ENCODE measurements around the gene DNPEP.
"Not testable (repeated sequence)": the region's sequence is repeated elsewhere in the genome, so short reads cannot be mapped to it uniquely, and the experiment has no call there.

The DNPEP gene

GRCh38 chr2:219419331-219420197 lies 31.9 kb upstream of the DNPEP start:
- no peak for DNase-seq (ENCODE audit: low read depth in 2 of 2)

DNA sequence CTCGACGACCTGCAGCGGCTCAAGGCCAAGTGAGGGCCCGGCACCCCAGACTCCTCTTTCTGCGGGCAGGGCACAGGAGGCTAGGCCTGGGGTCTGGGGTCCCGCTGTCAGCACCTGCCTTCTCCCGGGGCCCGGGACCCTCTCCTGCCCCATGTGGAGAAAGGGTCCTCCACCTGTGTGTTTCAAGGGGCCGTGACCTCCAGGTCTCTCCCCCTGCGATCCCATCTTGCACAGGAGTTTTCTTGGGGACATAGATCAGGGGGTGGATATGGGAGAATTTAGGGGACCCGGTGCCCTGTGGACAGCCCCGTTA lies 31.3 kb upstream of the DNPEP start:
- DNase-seq (ENCODE audit: low read depth in 2 of 2) = no peak

GRCh38 chr2:219418155-219419011 lies 30.7 kb upstream of the DNPEP start, which contains the start of gene DES:
DES (plus strand) TSS chr2:219418377; CDS start chr2:219418463, 86 bp downstream.
- DNase-seq (ENCODE audit: low read depth in 2 of 2) = no peak

DNA sequence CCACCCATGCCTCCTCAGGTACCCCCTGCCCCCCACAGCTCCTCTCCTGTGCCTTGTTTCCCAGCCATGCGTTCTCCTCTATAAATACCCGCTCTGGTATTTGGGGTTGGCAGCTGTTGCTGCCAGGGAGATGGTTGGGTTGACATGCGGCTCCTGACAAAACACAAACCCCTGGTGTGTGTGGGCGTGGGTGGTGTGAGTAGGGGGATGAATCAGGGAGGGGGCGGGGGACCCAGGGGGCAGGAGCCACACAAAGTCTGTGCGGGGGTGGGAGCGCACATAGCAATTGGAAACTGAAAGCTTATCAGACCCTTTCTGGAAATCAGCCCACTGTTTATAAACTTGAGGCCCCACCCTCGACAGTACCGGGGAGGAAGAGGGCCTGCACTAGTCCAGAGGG lies 29.7 kb upstream of the DNPEP start:
- peak in 1 of 2 donors; percentile 43 for DNase-seq (ENCODE audit: low read depth in 2 of 2)

DNA sequence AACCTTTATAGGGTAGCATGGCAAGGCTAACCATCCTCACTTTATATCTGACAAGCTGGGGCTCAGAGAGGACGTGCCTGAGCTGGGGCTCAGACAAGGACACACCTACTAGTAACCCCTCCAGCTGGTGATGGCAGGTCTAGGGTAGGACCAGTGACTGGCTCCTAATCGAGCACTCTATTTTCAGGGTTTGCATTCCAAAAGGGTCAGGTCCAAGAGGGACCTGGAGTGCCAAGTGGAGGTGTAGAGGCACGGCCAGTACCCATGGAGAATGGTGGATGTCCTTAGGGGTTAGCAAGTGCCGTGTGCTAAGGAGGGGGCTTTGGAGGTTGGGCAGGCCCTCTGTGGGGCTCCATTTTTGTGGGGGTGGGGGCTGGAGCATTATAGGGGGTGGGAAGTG lies 29.2 kb upstream of the DNPEP start:
- DNase-seq (ENCODE audit: low read depth in 2 of 2) = no peak

DNA sequence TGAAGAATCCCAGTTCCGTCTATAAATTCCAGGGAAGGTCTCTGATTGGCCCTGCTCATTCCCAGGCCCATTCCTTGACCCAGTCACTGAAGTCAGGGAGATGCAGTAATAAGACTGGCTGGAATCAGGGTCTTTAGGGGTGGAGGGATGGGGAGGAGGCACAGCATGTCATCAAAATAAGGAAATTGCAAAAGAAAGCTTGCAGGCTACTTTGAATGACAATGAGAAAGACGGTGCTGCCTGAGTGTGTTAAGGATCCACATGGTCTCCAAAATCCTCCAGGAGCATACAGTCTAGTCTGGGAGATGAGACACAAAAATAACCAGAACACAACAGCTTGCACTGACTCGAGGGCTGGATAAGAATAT lies 28.5 kb upstream of the DNPEP start:
- DNase-seq (ENCODE audit: low read depth in 2 of 2) = no peak

GRCh38 chr2:219415580-219416234 lies 28.0 kb upstream of the DNPEP start:
- no peak for DNase-seq (ENCODE audit: low read depth in 2 of 2)

- DNase-seq (ENCODE audit: low read depth in 2 of 2) = no peak
These were observed 27.1 kb upstream of the DNPEP start for GRCh38 chr2:219414857-219415256.

DNA sequence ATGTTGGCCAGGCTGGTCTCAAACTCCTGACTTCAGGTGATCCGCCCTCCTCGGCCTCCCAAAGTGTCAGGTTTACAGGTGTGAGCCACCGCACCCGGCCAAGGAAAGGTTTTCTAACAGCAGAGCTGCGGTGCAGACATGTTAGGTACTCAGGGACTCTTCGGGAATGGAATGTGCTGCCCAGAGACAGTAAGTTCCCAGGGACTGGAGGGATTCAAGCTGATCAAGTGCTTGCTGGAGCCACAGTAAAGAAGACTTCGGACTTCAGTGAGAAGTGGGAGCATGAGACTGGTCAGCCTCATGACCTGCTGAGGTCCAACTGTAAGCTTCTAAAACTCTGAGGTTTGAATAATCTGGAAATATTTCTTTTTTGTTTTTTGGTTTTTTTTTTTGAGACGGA lies 22.7 kb upstream of the DNPEP start:
- no peak for DNase-seq (ENCODE audit: low read depth in 2 of 2)

DNA sequence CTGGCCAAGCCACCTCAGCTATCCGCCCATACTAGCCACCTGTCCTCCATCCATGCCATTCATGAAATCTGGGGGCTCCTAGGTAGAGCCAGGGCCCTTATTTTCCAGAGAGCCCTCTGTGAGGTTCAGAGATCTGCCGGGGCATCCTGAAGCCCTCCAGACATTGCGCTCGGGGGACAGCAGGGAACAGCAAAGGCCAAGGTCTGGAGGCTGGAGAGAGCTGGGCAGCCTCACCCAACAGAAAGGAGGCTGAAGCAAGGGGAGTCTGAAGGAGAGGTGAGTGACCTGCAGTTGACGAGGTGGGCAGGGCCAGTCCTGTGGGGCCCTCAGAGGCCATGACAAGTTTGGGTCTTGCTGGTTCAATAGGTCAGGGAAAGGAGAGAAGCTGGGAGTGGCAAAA lies 21.9 kb upstream of the DNPEP start:
- no peak for DNase-seq (ENCODE audit: low read depth in 2 of 2)

- no peak for DNase-seq (ENCODE audit: low read depth in 2 of 2)
These were observed 20.9 kb upstream of the DNPEP start for GRCh38 chr2:219408631-219409030.

DNA sequence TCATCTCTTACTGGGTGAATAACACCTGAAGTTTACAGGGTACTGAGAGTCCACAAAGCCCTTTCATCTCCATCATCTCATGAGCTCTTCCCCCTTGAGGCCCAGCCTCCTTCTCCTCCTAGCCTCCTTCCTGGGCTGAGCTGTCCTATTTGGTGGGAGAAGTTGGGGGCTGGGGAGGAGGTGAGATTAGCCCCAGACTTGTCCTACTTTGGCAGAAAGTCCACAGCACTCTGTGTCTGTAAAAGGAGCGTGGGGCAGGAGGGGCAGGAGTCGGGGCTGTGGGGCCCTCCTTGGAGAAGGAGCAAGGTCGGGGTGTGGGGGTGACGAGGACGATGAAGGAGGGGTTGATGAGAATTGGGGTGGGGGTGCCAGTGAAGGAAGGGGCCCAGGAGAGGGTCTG lies 20.5 kb upstream of the DNPEP start:
- DNase-seq (ENCODE audit: low read depth in 2 of 2) = no peak

GRCh38 chr2:219407343-219407742 lies 19.6 kb upstream of the DNPEP start:
- not testable (repeated sequence) for DNase-seq (ENCODE audit: low read depth in 2 of 2)

- DNase-seq (ENCODE audit: low read depth in 2 of 2) = no peak
These were observed 19.1 kb upstream of the DNPEP start for GRCh38 chr2:219406861-219407230.

DNA sequence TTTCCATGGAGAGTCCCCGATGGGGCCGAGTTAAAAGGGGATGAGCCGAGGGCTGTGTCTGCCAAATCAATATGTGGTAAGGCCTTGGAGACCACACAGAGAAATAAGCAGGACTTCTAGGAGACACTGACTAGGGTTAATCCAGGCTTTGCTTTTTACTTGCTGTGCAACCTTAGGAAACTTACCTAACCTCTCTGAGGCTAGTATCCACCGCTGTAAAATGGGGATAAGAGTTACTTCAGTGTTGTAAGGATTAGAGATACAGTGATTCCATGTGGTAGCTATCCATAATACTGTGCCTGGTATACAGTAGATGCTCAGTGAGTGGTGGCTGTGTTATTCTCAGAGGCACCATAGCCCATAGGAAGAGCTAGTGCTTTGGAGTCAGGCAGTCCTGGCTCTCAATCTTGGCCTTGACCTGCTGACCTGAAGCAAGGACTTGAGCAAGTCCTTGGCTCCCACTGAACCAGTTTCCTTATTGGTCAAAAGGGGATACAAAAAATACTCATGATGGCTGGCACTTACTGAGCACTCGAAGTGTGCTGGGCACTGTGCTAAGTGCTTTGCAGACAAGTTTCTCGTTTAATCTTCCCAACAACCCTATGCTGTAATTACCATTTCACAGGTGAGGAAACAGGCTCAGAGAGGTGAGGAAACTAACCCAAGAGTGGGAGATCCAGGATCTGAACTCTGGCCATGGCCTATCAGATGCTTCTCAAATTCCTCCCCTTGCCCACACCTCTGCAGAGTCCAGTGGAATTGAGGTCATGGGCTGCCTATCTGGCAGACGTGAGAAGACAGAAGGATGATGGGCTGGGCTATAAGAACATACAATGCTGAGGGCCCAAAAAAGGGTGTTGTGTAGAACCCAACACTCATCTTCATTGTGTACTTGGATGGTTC lies 18.5 kb upstream of the DNPEP start:
- DNase-seq (ENCODE audit: low read depth in 2 of 2) = no peak

GRCh38 chr2:219405451-219405850 lies 17.7 kb upstream of the DNPEP start:
- no peak for DNase-seq (ENCODE audit: low read depth in 2 of 2)

DNA sequence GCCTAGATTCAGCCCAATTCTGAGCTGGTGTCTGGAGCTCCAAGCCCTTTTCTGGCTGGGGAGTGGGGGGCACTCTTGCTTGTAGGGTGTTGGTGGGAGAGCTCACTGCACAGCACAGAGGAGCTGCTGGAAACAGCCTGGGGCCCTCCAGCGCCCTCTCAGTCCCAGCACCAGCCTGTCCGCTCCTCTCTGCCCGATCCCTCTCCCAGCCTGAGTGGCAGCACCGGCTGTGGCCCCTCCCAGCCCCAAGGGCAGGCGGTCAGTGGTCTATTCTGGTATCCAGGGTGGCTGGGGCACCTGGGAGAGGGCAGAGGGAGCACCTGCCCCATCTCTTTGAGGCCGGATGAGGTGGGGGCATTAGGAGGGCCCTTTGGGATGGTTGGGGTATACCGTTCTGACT lies 17.2 kb upstream of the DNPEP start:
- no peak for DNase-seq (ENCODE audit: low read depth in 2 of 2)

DNA sequence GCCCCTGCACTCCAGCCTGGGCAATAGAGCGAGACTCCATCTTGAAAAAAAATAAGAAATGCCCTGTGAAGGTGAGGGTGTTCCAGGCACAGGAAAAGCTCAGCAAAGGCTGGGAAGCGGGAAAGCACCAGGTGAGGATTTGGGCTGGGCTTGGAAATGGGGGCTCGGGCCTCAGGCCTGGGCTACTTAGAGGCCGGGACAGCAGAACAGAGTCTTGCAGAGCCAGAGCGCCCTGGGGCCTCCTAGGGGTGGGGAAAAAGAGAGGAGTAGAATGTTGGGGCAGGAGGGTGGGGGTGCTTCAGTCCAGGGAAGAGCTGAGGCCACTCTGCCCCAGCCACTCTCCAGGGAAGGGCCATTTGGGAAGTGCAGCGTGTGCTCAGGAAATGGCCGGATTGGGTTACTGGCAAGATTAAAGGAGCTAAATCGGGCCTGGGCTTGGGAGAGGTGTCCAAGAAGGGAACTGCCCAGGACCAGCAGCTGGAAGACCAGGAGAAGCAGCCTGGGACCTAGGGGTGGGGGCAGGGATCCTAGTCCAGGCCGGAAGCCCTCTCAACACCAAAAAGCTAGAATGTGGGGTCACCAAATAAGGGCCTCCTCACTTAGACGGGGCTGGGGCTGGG lies 16.7 kb upstream of the DNPEP start:
- DNase-seq (ENCODE audit: low read depth in 2 of 2) = no peak

DNA sequence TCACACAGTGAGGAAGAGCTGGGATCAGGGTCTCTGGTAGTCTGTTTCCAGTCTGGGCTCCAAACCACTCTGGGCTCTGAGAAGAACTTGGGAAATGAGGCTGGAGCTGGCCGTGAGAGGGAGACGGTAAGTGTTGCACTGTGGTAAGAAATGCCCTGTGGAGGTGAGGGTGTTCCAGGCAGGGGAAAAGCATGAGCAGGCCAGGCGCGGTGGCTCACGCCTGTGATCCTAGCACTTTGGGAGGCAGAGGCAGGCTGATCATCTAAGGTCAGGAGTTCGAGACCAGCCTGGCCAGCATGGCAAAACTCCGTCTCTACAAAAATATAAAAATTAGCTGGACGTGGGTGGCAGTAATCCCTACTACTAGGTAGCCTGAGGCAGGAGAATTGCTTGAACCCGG lies 16.1 kb upstream of the DNPEP start:
- no peak for DNase-seq (ENCODE audit: low read depth in 2 of 2)

- DNase-seq (ENCODE audit: low read depth in 2 of 2) = peak; percentile 14 to 34
These were observed 15.2 kb upstream of the DNPEP start for GRCh38 chr2:219402665-219403515.
